Effector CD4-positive, alpha-beta T cell (primary cell): ENCODE results near the gene PCDHB9. TPM values are rescaled to one million over a fixed set of nuclear protein-coding genes. Genes with fewer than 3 reads are reported as not detected.
"Not testable (repeated sequence)": the region's sequence is repeated elsewhere in the genome, so short reads cannot be mapped to it uniquely, and the experiment has no call there.

Source experiments
- DNase-seq: peaks from one replicate; pipeline ENCODE4 v3.0.0-alpha.2; 2020
- total RNA-seq: gene quantifications from one replicate; lab custom pipeline; 2026; lab: John Stamatoyannopoulos, UW

Gene PCDHB9
- not detected for total RNA-seq

DNA sequence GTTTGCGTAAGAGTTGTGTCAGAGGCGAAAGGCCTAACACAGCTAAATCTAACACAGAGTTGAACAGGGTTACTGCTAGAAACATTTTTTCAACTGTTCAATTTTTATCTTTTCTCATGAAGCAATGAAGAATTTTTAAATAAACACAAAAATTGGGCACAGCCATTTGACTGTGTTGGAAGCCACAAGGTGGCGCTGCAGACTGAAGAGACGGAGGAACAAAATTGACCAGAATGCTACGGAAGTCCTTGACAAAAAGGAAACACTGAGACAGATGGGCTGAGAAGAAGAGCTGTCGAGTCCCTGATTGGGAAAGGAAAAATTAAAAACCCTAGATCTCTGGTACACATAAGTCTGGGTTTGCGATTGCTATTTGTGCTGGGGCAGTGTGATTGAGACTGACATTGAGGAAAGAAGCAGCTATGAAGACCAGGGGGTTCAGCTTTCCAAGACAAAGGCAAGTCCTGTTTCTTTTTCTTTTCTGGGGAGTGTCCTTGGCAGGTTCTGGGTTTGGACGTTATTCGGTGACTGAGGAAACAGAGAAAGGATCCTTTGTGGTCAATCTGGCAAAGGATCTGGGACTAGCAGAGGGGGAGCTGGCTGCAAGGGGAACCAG, at the start of gene PCDHB9:
Gene PCDHB9, plus strand, starts transcription at position 265 of the 616 bp plus-strand sequence. Its CDS starts 158 bp downstream, at position 423.
- DNase-seq: no peak

DNA sequence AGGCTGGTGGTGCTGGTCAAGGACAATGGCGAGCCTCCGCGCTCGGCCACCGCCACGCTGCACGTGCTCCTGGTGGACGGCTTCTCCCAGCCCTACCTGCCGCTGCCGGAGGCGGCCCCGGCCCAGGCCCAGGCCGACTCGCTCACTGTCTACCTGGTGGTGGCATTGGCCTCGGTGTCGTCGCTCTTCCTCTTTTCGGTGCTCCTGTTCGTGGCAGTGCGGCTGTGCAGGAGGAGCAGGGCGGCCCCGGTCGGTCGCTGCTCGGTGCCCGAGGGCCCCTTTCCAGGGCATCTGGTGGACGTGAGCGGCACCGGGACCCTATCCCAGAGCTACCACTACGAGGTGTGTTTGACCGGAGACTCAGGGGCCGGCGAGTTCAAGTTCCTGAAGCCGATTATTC, 49.6 kb upstream of the PCDHB9 start:
- DNase-seq: not testable (repeated sequence)

DNA sequence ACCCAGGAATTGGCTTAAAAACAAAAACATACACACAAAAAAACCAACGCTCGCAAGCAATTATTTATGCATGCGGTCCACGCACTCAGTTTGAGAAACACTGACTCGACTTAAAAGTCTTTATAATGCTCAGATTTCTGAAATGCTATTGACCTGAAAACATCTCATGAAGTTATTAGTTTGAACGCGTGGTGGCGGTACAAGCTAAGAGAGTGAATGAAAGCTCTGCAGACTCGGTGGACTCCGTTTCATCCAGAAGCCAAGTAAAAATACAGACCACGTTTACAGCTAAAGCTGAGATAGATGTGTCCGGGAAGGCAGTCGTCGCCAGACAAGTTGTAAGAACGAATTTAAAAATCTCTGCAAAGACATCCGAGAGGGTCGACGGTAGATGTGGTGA, 37.1 kb upstream of the PCDHB9 start, which contains the start of gene PCDHB6:
Gene PCDHB6, plus strand, starts transcription at position 246 of the 400 bp plus-strand sequence. CDS start 201 bp downstream, outside the sequence.
- no peak for DNase-seq

DNA sequence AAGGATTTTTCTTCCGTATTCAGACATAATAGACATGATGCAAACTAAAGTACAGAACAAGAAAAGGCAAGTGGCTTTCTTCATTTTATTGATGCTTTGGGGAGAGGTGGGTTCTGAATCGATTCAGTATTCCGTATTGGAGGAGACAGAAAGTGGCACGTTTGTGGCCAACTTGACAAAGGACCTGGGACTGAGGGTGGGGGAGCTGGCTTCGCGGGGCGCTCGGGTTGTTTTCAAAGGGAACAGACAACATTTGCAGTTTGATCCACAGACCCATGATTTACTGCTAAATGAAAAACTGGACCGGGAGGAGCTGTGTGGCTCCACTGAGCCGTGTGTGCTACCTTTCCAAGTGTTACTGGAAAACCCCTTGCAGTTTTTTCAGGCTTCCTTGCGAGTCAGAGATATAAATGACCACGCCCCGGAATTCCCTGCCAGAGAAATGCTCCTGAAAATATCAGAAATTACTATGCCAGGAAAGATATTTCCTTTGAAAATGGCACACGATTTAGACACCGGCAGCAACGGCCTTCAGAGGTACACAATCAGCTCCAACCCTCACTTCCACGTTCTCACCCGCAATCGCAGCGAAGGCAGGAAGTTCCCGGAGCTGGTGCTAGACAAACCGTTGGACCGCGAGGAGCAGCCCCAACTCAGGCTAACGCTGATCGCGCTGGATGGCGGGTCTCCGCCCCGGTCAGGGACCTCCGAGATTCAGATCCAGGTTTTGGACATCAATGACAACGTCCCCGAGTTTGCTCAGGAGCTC, 36.6 kb upstream of the PCDHB9 start:
- DNase-seq: no peak

DNA sequence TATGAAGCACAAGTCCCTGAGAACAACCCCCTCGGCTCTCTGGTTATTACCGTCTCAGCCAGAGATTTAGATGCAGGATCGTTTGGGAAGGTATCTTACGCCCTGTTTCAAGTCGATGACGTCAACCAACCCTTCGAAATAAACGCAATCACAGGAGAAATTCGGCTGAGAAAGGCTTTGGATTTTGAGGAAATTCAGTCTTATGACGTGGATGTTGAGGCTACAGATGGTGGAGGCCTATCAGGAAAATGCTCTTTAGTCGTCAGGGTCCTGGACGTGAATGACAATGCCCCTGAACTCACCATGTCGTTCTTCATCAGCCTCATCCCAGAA, 36.0 kb upstream of the PCDHB9 start:
- DNase-seq: no peak

DNA sequence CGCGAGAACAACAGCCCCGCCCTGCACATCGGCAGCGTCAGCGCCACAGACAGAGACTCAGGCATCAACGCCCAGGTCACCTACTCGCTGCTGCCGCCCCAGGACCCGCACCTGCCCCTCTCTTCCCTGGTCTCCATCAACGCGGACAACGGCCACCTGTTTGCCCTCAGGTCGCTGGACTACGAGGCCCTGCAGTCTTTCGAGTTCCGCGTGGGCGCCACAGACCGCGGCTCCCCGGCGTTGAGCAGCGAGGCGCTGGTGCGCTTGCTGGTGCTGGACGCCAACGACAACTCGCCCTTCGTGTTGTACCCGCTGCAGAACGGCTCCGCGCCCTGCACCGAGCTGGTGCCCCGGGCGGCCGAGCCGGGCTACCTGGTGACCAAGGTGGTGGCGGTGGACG, 35.3 kb upstream of the PCDHB9 start:
- DNase-seq: not testable (repeated sequence)

DNA sequence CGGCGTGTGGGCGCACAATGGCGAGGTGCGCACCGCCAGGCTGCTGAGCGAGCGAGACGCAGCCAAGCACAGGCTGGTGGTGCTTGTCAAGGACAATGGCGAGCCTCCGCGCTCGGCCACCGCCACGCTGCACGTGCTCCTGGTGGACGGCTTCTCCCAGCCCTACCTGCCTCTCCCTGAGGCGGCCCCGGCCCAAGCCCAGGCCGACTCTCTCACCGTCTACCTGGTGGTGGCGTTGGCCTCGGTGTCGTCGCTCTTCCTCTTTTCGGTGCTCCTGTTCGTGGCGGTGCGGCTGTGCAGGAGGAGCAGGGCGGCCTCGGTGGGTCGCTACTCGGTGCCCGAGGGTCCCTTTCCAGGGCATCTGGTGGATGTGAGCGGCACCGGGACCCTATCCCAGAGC, 34.9 kb upstream of the PCDHB9 start:
- DNase-seq: not testable (repeated sequence)

DNA sequence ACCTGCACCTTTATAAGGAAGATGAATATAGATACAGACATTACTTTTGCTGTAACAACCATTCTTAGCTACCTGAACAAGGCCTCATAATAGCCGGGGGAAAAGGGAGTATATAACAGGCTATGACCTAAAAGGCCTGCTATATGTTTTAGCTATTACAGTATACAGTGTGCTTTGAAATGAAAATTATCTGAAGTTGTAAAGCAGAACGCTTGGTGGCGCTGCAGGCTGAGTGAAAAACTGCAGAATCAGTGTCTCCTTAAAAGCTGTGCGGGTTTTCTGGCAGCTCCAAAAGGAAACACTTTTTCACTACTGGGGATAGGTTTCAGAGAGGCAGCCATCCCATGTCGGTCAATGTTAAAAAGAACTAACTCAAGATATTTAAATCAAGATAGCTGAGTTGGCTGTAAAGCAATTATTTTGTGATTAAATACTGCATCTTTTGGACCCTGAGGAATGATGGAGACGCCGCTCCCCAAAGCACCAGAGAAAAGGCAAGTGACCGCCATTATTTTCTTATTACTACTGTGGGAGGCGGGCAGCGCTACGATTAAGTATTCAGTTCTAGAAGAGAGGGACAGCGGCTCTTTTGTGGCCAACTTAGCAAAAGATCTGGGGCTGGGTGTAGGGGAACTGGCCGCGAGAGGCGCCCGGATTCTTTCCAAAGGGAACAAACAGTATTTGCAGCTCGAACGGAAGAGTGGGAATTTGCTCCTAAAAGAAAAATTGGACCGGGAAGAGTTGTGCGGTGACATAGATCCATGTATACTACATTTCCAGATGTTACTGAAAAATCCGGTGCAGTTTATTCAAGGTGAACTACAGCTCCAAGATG, 31.2 kb upstream of the PCDHB9 start:
- DNase-seq: no peak

DNA sequence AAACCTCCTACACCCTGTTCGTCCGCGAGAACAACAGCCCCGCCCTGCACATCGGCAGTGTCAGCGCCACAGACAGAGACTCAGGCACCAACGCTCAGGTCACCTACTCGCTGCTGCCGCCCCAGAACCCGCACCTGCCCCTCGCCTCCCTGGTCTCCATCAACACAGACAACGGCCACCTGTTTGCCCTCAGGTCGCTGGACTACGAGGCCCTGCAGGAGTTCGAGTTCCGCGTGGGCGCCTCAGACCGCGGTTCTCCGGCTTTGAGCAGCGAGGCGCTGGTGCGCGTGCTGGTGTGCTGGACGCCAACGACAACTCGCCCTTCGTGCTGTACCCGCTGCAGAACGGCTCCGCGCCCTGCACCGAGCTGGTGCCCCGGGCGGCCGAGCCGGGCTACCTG, 29.6 kb upstream of the PCDHB9 start:
- DNase-seq: not testable (repeated sequence)

DNA sequence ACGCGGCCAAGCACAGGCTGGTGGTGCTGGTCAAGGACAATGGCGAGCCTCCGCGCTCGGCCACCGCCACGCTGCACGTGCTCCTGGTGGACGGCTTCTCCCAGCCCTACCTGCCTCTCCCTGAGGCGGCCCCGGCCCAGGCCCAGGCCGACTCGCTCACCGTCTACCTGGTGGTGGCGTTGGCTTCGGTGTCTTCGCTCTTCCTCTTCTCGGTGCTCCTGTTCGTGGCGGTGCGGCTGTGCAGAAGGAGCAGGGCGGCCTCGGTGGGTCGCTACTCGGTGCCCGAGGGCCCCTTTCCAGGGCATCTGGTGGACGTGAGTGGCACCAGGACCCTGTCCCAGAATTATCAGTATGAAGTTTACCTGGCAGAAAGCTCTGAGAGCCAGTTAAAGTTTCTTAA, 29.1 kb upstream of the PCDHB9 start:
- DNase-seq: not testable (repeated sequence)

DNA sequence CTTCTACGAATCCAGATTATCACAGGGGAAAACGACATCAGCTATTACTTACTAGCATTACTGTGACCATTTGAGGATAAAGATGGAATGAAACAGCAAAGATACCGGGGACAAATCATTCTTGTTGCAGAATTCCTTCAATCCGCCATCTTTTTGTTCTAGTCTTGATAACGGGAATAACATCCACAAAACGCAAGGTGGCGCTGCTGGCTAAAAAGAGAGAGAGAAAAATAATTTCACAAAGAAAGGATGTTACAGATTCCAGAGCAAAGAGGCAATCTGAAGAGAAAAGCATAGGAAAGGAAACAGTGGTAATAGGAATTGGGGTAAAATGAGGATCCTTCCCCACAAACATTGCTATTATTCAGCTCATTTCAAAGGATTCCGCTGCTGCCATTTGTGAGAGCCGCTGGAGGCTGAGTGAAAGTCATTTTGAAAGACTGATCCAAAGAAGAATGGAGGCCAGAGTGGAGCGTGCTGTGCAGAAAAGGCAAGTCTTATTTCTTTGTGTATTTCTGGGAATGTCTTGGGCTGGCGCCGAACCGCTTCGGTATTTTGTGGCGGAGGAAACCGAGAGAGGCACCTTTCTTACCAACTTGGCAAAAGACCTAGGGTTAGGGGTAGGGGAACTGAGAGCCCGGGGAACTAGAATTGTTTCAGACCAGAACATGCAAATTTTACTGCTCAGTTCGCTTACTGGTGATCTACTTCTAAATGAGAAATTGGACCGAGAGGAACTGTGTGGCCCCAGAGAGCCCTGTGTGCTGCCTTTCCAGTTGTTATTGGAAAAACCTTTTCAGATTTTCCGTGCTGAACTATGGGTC, 14.4 kb upstream of the PCDHB9 start, which contains the start of gene PCDHB7:
Gene PCDHB7, plus strand, starts transcription at position 264 of the 824 bp plus-strand sequence. Its CDS starts 192 bp downstream, at position 456.
- no peak for DNase-seq

DNA sequence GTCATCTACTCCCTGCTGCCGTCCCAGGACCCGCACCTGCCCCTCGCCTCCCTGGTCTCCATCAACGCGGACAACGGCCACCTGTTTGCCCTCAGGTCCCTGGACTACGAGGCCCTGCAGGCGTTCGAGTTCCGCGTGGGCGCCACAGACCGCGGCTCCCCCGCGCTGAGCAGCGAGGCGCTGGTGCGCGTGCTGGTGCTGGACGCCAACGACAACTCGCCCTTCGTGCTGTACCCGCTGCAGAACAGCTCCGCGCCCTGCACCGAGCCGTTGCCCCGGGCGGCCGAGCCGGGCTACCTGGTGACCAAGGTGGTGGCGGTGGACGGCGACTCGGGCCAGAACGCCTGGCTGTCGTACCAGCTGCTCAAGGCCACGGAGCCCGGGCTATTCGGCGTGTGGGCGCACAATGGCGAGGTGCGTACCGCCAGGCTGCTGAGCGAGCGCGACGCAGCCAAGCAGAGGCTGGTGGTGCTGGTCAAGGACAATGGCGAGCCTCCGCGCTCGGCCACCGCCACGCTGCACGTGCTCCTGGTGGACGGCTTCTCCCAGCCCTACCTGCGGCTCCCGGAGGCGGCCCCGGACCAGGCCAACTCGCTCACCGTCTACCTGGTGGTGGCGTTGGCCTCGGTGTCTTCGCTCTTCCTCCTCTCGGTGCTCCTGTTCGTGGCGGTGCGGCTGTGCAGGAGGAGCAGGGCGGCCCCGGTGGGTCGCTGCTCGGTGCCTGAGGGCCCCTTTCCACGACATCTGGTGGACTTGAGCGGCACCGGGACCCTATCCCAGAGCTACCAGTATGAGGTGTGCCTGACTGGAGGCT, 12.5 kb upstream of the PCDHB9 start:
- not testable (repeated sequence) for DNase-seq

DNA sequence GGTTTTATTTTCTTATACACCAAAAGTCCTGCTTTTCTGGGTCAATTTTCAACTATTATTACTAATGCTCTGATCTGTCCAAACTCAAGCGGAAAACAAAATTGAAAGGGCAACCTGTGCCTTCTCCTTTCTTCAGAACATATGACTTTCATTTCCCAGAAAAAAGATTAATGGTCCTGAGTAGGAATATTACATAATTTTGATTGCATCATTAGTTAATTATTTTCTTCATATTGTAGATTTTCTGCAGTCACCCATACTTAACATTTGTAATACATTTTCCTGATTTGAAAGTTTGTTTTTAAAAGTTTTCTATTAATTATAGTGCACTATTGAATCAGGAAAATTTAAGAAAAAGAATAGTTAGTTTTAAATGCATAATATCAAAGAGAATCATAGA, 11.0 kb upstream of the PCDHB9 start:
- DNase-seq: no peak

DNA sequence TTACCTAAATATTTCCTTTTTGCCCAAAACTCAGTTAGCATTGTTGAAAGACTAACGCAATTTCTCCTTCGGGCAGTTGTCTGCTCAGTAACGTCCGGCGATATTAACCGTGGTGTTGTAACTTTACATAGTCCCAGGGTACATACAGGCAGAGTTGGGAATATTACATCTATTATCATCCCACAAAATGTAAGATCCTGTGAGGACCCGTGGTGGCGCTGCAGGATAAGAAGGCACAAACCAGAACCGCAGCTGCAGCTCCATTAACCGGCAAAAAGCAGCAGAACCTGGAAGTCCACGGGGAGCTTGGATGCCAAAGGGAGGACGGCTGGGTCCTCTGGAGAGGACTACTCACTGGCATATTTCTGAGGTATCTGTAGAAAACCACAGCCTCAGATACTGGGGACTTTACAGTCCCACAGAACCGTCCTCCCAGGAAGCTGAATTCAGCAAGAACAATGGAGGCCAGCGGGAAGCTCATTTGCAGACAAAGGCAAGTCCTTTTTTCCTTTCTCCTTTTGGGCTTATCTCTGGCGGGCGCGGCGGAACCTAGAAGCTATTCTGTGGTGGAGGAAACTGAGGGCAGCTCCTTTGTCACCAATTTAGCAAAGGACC, 9.3 kb upstream of the PCDHB9 start, which contains the start of gene PCDHB8:
Gene PCDHB8, plus strand, starts transcription at position 214 of the 615 bp plus-strand sequence. Its CDS starts 245 bp downstream, at position 459.
- DNase-seq: not testable (repeated sequence)

DNA sequence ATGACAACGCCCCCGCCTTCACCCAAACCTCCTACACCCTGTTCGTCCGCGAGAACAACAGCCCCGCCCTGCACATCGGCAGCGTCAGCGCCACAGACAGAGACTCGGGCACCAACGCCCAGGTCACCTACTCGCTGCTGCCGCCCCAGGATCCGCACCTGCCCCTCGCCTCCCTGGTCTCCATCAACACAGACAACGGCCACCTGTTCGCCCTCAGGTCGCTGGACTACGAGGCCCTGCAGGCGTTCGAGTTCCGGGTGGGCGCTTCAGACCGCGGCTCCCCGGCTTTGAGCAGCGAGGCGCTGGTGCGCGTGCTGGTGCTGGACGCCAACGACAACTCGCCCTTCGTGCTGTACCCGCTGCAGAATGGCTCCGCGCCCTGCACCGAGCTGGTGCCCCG, 7.6 kb upstream of the PCDHB9 start:
- DNase-seq: not testable (repeated sequence)

DNA sequence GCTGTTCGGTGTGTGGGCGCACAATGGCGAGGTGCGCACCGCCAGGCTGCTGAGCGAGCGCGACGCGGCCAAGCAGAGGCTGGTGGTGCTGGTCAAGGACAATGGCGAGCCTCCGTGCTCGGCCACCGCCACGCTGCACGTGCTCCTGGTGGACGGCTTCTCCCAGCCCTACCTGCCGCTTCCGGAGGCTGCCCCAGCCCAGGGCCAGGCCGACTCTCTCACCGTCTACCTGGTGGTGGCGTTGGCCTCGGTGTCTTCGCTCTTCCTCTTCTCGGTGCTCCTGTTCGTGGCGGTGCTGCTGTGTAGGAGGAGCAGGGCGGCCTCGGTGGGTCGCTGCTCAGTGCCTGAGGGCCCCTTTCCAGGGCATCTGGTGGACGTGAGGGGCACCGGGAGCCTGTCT, 7.1 kb upstream of the PCDHB9 start:
- DNase-seq: not testable (repeated sequence)

DNA sequence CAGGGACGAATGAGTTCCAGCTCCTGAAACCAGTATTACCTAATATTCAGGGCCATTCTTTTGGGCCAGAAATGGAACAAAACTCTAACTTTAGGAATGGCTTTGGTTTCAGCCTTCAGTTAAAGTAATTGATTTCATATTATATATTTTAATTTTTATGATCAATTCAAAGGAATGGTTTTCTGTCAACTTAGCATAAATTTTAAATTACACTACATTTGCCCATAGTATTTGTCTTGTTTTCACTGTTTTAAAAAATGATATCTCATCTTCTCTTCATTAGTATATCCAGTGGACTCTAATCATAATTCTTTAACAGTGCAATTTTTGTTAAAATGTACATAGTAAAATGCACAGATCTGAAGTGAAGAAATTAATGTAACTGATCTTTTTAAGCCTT, 6.6 kb upstream of the PCDHB9 start:
- DNase-seq: no peak

DNA sequence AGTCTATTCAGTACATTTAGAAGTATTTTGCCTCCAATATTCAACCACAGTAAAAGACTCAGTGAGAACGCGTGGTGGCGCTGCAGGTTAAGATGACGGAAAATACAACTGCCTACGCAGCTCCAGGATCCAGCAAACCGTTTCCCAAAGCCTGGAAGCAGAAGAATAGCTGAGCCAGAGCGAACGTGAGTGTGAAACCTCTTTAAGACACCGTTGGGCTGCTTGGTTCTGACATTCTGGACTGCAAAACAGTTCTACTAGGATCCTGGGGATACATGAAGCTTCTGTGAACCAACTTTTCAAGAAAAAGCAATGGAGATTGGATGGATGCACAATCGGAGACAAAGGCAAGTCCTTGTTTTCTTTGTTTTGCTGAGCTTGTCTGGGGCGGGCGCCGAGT, 4.7 kb upstream of the PCDHB9 start, which contains the start of gene PCDHB16:
Gene PCDHB16, plus strand, starts transcription at position 140 of the 400 bp plus-strand sequence. Its CDS starts 173 bp downstream, at position 313.
- no peak for DNase-seq

DNA sequence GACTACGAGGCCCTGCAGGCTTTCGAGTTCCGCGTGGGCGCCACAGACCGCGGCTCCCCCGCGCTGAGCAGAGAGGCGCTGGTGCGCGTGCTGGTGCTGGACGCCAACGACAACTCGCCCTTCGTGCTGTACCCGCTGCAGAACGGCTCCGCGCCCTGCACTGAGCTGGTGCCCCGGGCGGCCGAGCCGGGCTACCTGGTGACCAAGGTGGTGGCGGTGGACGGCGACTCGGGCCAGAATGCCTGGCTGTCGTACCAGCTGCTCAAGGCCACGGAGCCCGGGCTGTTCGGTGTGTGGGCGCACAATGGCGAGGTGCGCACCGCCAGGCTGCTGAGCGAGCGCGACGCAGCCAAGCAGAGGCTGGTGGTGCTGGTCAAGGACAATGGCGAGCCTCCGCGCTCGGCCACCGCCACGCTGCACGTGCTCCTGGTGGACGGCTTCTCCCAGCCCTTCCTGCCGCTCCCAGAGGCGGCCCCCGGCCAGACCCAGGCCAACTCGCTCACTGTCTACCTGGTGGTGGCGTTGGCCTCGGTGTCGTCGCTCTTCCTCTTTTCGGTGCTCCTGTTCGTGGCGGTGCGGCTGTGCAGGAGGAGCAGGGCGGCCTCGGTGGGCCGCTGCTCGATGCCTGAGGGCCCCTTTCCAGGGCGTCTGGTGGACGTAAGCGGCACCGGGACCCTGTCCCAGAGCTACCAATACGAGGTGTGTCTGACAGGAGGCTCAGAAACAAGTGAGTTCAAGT, 2.7 kb upstream of the PCDHB9 start:
- not testable (repeated sequence) for DNase-seq

DNA sequence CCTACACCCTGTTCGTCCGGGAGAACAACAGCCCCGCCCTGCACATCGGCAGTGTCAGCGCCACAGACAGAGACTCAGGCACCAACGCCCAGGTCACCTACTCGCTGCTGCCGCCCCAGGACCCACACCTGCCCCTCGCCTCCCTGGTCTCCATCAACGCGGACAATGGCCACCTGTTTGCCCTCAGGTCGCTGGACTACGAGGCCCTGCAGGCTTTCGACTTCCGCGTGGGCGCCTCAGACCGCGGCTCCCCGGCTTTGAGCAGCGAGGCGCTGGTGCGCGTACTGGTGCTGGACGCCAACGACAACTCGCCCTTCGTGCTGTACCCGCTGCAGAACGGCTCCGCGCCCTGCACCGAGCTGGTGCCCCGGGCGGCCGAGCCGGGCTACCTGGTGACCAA, 1.7 kb downstream of the PCDHB9 start:
- DNase-seq: not testable (repeated sequence)
